Measurements from ENCODE around the gene FGL2. TPM values are rescaled to one million over a fixed set of nuclear protein-coding genes. Genes with fewer than 3 reads are reported as not detected.

The FGL2 gene
- total RNA-seq (2022; extraction: Qiagen RNA extraction; ENCODE audit: low read depth) = not detected in 5 replicates

GRCh38 chr7:77199013-77199966 is at the start of gene FGL2:
Gene FGL2 (minus strand): TSS chr7:77199819. CDS start chr7:77199793, 26 bp downstream.

Other genes starting within 250 kb of the FGL2 start
- gene SPDYE17, start 167.5 kb downstream of the FGL2 start, total RNA-seq (2022; extraction: Qiagen RNA extraction; ENCODE audit: low read depth) = not detected in 5 replicates
- 0.11 to 0.23 TPM (median 0.22 TPM) in 4 of 5 replicates, not detected in the other for gene SPDYE18, start 137.3 kb downstream of the FGL2 start, total RNA-seq (2022; extraction: Qiagen RNA extraction; ENCODE audit: low read depth)
- gene CCDC146, start 77.2 kb downstream of the FGL2 start, total RNA-seq (2022; extraction: Qiagen RNA extraction; ENCODE audit: low read depth) = 0.37 to 0.72 TPM (median 0.47 TPM) in 5 replicates
- gene GSAP, start 216.5 kb upstream of the FGL2 start, total RNA-seq (2022; extraction: Qiagen RNA extraction; ENCODE audit: low read depth) = 1.8 to 3.7 TPM (median 2.8 TPM) in 5 replicates